GM13976 (cell line): ENCODE measurements around the gene GH1.
"Not testable (repeated sequence)": the region's sequence is repeated elsewhere in the genome, so short reads cannot be mapped to it uniquely, and the experiment has no call there.

Experiments used
- DNase-seq: peaks from one replicate; pipeline ENCODE4 v3.0.0; 2012; ENCODE audit warnings: low spot score
- CTCF ChIP-seq: IDR thresholded peaks from 2 replicates; pipeline ENCODE4 v1.5.1; 2012; ENCODE audit warnings: borderline replicate concordance, mild to moderate bottlenecking; ENCODE audit not compliant: insufficient read depth; ENCODE audit errors: extremely low read depth, missing control alignments, control extremely low read depth
- in situ Hi-C: fragments of 300-500 bp; cut with MboI; formaldehyde crosslinking; loops from one replicate; pipeline ENCODE4 v1.12.0; 2022; ENCODE audit warnings: low sequenced_read_pairs, mixed read lengths, inconsistent platforms; ENCODE audit not compliant: unreplicated experiment

The GH1 gene

GRCh38 chr17:63910096-63910495, 8.5 kb downstream of the GH1 start:
- no peak for TF ChIP-seq CTCF
- no peak for DNase-seq
- in situ Hi-C loops, result loop anchor here (10.0 to 25.0 kb wide), 3 partner anchors 115 to 377 kb away; partner anchors contain the start of genes ERN1 and ICAM2

DNA sequence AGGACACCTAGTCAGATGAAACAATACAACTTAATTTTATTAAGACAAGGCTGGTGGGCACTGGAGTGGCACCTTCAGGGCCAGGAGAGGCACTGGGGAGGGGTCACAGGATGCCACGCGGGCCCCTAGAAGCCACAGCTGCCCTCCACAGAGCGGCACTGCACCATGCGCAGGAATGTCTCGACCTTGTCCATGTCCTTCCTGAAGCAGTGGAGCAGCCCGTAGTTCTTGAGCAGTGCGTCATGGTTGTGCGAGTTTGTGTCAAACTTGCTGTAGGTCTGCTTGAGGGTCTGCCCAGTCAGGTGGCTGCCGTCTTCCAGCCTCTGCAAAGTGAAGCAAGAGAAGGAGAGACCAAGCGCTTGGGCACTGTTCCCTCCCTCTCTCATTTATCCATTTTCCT, 9.1 kb downstream of the GH1 start:
- not testable (repeated sequence) for DNase-seq
- in situ Hi-C loops, result loop anchor here (25.0 kb wide), 1 partner anchor 378 kb away; no protein-coding TSS in a partner anchor

GRCh38 chr17:63907161-63907778, 11.4 kb downstream of the GH1 start:
- in situ Hi-C loops, result loop anchor here (25.0 kb wide), 1 partner anchor 380 kb away; no protein-coding TSS in a partner anchor

GRCh38 chr17:63904796-63905195, 13.8 kb downstream of the GH1 start:
- in situ Hi-C loops, result loop anchor here (25.0 kb wide), 1 partner anchor 383 kb away; no protein-coding TSS in a partner anchor
- not testable (repeated sequence) for DNase-seq

More at GRCh38 chr17:63907161-63907778, 11.4 kb downstream of the GH1 start:
- not testable (repeated sequence) for DNase-seq

DNA sequence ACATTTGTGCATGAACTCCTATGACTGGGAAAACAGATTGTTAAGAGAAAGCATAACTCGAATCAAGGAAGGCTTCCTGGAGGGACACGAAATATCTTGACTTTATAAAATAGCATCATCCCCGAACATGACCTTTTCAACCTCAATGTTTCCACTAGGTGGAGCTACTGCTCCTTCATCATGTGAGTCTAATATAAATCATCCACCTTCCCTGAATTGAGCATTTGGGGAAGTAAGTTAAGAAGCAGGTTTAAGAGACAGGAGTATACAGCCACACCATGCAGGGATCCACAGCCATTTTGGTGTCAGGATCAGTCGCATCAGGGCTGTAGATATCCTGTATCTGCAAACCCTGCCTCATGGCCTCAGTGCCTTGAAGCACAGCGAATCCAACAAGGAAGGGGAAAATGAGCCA, 14.8 kb downstream of the GH1 start:
- not testable (repeated sequence) for DNase-seq
- in situ Hi-C loops, result loop anchor here (25.0 kb wide), 1 partner anchor 384 kb away; no protein-coding TSS in a partner anchor

- in situ Hi-C loops, result loop anchor here (25.0 kb wide), 1 partner anchor 385 kb away; no protein-coding TSS in a partner anchor
- DNase-seq, result not testable (repeated sequence)
Measured at GRCh38 chr17:63901971-63902370, 16.7 kb downstream of the GH1 start.

DNA sequence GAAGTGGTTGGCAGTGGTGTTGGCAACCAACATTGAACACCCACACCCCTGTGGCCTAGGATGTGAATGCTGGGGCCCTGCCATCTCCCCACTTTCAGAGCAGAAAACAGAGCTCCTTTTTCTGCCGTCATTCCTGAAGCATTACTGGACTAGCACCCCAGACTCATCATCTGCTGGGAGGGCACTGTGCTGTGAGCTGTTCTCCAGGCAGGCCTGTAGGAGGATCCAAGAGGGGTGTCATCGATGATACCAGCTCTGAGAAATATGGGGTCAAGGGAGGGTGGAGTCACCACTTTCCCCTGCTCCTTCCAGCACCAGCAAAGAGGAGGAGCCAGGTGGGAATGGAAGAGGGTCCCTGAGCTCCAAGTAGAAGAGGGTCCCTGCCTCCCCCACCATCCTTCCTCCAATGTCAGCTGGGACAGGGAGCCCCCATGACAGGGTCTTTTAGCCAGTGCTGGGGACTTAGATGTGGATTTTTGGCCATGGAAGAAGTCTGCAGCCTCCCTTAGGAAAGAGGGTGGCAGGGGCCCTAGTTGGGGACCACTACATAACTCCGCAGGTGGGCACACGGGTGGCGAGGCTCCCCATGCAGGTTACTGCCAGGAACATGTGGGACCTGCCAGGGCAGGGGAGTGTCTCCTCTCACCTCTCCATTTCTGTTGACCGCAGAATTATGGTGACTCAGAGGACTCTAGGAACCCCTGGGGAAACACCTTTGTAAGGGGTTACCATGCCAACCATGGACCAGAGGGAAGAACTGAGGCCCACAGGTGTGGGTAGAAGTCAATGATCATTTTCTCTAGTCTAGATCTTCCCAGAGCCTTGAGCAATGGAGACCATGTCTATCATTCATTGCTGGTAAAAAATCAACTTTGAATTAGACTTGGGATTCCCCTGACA, 19.5 kb downstream of the GH1 start:
- in situ Hi-C loops, DNase-seq: not testable (repeated sequence)

GRCh38 chr17:63896524-63897354, 21.9 kb downstream of the GH1 start, which contains the start of gene CSH1:
Gene CSH1, minus strand, starts transcription at chr17:63896574. Its CDS starts 63 bp downstream, at chr17:63896511.
- in situ Hi-C loops, DNase-seq: not testable (repeated sequence)

GRCh38 chr17:63894821-63895220, 23.8 kb downstream of the GH1 start:
- in situ Hi-C loops, DNase-seq: not testable (repeated sequence)

DNA sequence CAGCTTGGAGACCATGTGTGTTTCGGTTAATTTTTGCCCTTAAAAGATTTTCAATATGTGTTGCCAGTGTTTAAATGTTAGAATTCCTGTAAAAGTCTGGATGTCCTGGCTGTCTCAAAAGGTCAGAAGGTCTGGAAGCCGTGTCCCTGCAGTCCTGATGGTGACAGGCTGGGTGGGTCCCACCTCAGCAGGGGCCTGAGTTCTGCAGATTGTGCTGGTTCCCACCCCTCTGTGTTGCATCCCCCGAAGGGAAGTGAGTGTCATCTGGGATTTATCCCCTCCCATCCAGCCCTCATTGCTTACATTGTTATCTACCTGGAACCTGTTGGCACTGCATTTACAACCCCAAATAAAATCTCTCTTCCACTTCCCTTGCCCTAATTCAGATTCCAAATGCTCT, 24.6 kb downstream of the GH1 start:
- DNase-seq, in situ Hi-C loops: not testable (repeated sequence)

GRCh38 chr17:63892316-63893037, 26.2 kb downstream of the GH1 start:
- DNase-seq, in situ Hi-C loops: not testable (repeated sequence)
